Subcutaneous abdominal adipose tissue (tissue), 5 donors: ENCODE data around the gene CDK11B.
A peak's percentile ranks its signal among the peaks of the same experiment; 100 is the strongest.

Experiments used
- H3K27ac ChIP-seq: one replicate; pipeline ENCODE4 v1.7.0; 2013; ENCODE audit warnings: low read depth, mild to moderate bottlenecking, inconsistent platforms, low read length, moderate library complexity
- H3K27me3 ChIP-seq, 5 donors: one replicate each; pipeline ENCODE4 v1.7.0; 2013; ENCODE audit warnings: low read length in 5 of 5, inconsistent platforms in 1 of 5; ENCODE audit not compliant: control insufficient read depth in 5 of 5, insufficient read depth in 4 of 5
- H3K36me3 ChIP-seq, 5 donors: one replicate each; pipeline ENCODE4 v1.7.0; 2013; ENCODE audit warnings: low read length in 5 of 5; ENCODE audit not compliant: control insufficient read depth in 5 of 5, insufficient read depth in 5 of 5
- H3K4me1 ChIP-seq, 5 donors: one replicate each; pipeline ENCODE4 v1.7.0; 2013; ENCODE audit warnings: low read length in 5 of 5, mild to moderate bottlenecking in 3 of 5, moderate library complexity in 1 of 5; ENCODE audit not compliant: control insufficient read depth in 5 of 5, insufficient read depth in 5 of 5
- H3K4me3 ChIP-seq, 5 donors: one replicate each; pipeline ENCODE4 v1.7.0; 2013; ENCODE audit warnings: low read length in 5 of 5, low read depth in 1 of 5
- H3K9ac ChIP-seq, 5 donors: one replicate each; pipeline ENCODE4 v1.7.0; 2013; ENCODE audit warnings: low read length in 5 of 5, mild to moderate bottlenecking in 4 of 5, moderate library complexity in 3 of 5
- H3K9me3 ChIP-seq, 5 donors: one replicate each; pipeline ENCODE4 v1.7.0; 2013; ENCODE audit warnings: low read length in 5 of 5; ENCODE audit not compliant: control insufficient read depth in 5 of 5
- donor health status: healthy.
- donor health status: healthy.
- donor health status: healthy.
- donor health status: healthy.
- donor health status: healthy.

CDK11B gene

GRCh38 chr1:1605724-1606123, 53.1 kb downstream of the CDK11B start:
- no peak overlapping the region for H3K9ac ChIP-seq
- no peak overlapping the region for H3K27ac ChIP-seq
- H3K4me1 ChIP-seq, result peaks cover 0 to 9% (median 0%) of the 10 kb centered on the region in 5 donors
- H3K4me3 ChIP-seq, result no peak overlapping the region
- peaks cover 11 to 32% (median 20%) of the 10 kb centered on the region in 5 donors for H3K27me3 ChIP-seq
- H3K9me3 ChIP-seq, result no peaks in the 10 kb centered on the region
- H3K36me3 ChIP-seq, result no peaks in the 10 kb centered on the region

- Histone ChIP-seq H3K27me3 (peaks cover 14 to 37% (median 25%) of the 10 kb centered on the region in 5 donors), H3K9ac (no peak overlapping the region), H3K4me3 (no peak overlapping the region), H3K27ac (no peak overlapping the region), H3K9me3 (no peaks in the 10 kb centered on the region), H3K4me1 (peaks cover 0 to 14% (median 6%) of the 10 kb centered on the region in 5 donors), H3K36me3 (no peaks in the 10 kb centered on the region)
Observed at GRCh38 chr1:1605034-1605591, 53.7 kb downstream of the CDK11B start.

- H3K36me3 ChIP-seq, result no peaks in the 10 kb centered on the region
- no peaks in the 10 kb centered on the region for H3K9me3 ChIP-seq
- no peak overlapping the region for H3K9ac ChIP-seq
- no peak overlapping the region for H3K4me3 ChIP-seq
- peaks cover 0 to 14% (median 6%) of the 10 kb centered on the region in 5 donors for H3K4me1 ChIP-seq
- H3K27ac ChIP-seq, result no peak overlapping the region
- H3K27me3 ChIP-seq, result peaks cover 14 to 37% (median 25%) of the 10 kb centered on the region in 5 donors
Observed at GRCh38 chr1:1604374-1605033, 54.3 kb downstream of the CDK11B start.

- Histone ChIP-seq H3K9ac (no peak overlapping the region), H3K9me3 (no peaks in the 10 kb centered on the region), H3K27me3 (peaks cover 20 to 43% (median 31%) of the 10 kb centered on the region in 5 donors), H3K27ac (no peak overlapping the region), H3K4me1 (peaks cover 0 to 21% (median 10%) of the 10 kb centered on the region in 5 donors), H3K36me3 (no peaks in the 10 kb centered on the region), H3K4me3 (no peak overlapping the region)
Observed at GRCh38 chr1:1603671-1604373, 55.0 kb downstream of the CDK11B start.

- H3K27me3 ChIP-seq, result peaks cover 26 to 50% (median 37%) of the 10 kb centered on the region in 5 donors
Observed at GRCh38 chr1:1602968-1603506, 55.8 kb downstream of the CDK11B start.

GRCh38 chr1:1602304-1602967, 56.4 kb downstream of the CDK11B start:
- H3K4me1 ChIP-seq, result peaks cover 0 to 28% (median 14%) of the 10 kb centered on the region in 5 donors
- H3K9me3 ChIP-seq, result no peaks in the 10 kb centered on the region
- H3K36me3 ChIP-seq, result no peaks in the 10 kb centered on the region
- H3K4me3 ChIP-seq, result no peak overlapping the region
- H3K9ac ChIP-seq, result no peak overlapping the region
- H3K27me3 ChIP-seq, result peaks cover 32 to 56% (median 43%) of the 10 kb centered on the region in 5 donors
- H3K27ac ChIP-seq, result no peak overlapping the region

More at GRCh38 chr1:1602968-1603506, 55.8 kb downstream of the CDK11B start:
- H3K9ac ChIP-seq, result no peak overlapping the region
- H3K9me3 ChIP-seq, result no peaks in the 10 kb centered on the region
- H3K4me1 ChIP-seq, result peaks cover 0 to 22% (median 10%) of the 10 kb centered on the region in 5 donors
- no peaks in the 10 kb centered on the region for H3K36me3 ChIP-seq
- H3K27ac ChIP-seq, result no peak overlapping the region
- H3K4me3 ChIP-seq, result no peak overlapping the region

- H3K4me1 ChIP-seq, result peaks cover 0 to 26% (median 14%) of the 10 kb centered on the region in 5 donors
- H3K27me3 ChIP-seq, result peaks cover 37 to 62% (median 46%) of the 10 kb centered on the region in 5 donors
- no peak overlapping the region for H3K27ac ChIP-seq
- no peaks in the 10 kb centered on the region for H3K9me3 ChIP-seq
- H3K4me3 ChIP-seq, result no peak overlapping the region
- no peaks in the 10 kb centered on the region for H3K36me3 ChIP-seq
- H3K9ac ChIP-seq, result no peak overlapping the region
Observed at GRCh38 chr1:1601564-1602303, 57.1 kb downstream of the CDK11B start.

GRCh38 chr1:1600861-1601563, 57.8 kb downstream of the CDK11B start:
- peaks cover 0 to 24% (median 14%) of the 10 kb centered on the region in 5 donors for H3K4me1 ChIP-seq
- H3K27me3 ChIP-seq, result peaks cover 42 to 67% (median 48%) of the 10 kb centered on the region in 5 donors
- H3K4me3 ChIP-seq, result peak overlapping the region in 1 of 5 donors; percentile 43
- no peaks in the 10 kb centered on the region for H3K9me3 ChIP-seq
- H3K27ac ChIP-seq, result no peak overlapping the region
- no peak overlapping the region for H3K9ac ChIP-seq
- H3K36me3 ChIP-seq, result no peaks in the 10 kb centered on the region
